ENCODE measurements around the gene ARFIP1. TPM values are rescaled to one million over a fixed set of nuclear protein-coding genes. Genes with fewer than 3 reads are reported as not detected.

Gene ARFIP1
- total and polyA plus RNA-seq, 2 of the 8 experiments (the other 6 are each of a cell fraction or from before 2014, with no cell fraction given), result 13.5 to 38.0 TPM

DNA sequence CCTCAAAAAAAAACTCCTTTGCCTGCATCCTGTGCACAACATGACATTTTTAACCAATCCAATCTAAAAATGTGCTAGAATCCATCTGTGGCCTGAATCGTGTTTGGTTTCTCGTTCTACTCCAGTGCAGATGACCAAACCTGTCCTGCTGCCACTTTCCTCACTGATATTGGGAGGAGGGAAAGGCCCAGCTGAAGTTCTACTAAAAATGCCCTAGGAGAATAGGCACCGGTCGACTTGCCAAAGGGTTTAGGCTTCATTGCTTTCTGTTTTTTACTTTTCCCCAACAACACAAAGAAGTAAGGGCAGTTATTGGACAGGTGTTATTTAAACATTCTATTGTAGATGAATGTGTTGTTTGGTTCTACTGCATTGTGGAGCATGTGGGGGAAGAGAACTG, 148.5 kb downstream of the ARFIP1 start:
- Histone ChIP-seq H3K23ac (ENCODE audit: insufficient read length) (no peak overlapping the region), H2BK12ac (ENCODE audit: low read depth, low read length) (peak overlapping the region; percentile 98), H3K4me1 (replicated peaks in 1 of 4; ENCODE audit: control insufficient read depth in 3 of 4, insufficient read depth in 4 of 4, low read length in 3 of 4) (peaks cover 5 to 19% (median 14%) of the 10 kb centered on the region in 4 experiments), H4K8ac (ENCODE audit: extremely low read depth, insufficient read depth, low read length) (no peak overlapping the region), H2AFZ (ENCODE audit: low read length) (no peak overlapping the region), H2BK20ac (ENCODE audit: low read length) (no peak overlapping the region; the same call in 1 of the 2 replicates), H3K27me3 (replicated peaks in 1 of 4; ENCODE audit: control insufficient read depth in 3 of 4, extremely low read depth in 1 of 4, insufficient read depth in 3 of 4, low read length in 3 of 4) (0 out of 7 replicates have a peak, but pooled peaks cover 0 to 2% (median 0%) of the 10 kb centered on the region in 4 experiments), H3K27ac (ENCODE audit: low read depth, low read length) (no peak overlapping the region), H3K18ac (ENCODE audit: extremely low read depth, low read length) (no peak overlapping the region), H3K4me3 (ENCODE audit: extremely low read depth in 1 of 4, insufficient read depth in 2 of 4, low read depth in 3 of 4, low read length in 4 of 4) (no peak overlapping the region), H3K9ac (replicated peaks in 1 of 4; ENCODE audit: extremely low read depth in 1 of 4, low read depth in 3 of 4, low read length in 3 of 4) (no peak overlapping the region), H2BK120ac (replicated peaks; ENCODE audit: low read depth, low read length) (no peak overlapping the region), H3K9me3 (ENCODE audit: insufficient read depth in 2 of 2, low read depth in 1 of 2, low read length in 1 of 2) (no peaks in the 10 kb centered on the region), H3K79me2 (ENCODE audit: control insufficient read depth in 1 of 2, insufficient read depth in 2 of 2, low read length in 2 of 2) (no peaks in the 10 kb centered on the region), H4K20me1 (replicated peaks in 1 of 2; ENCODE audit: control insufficient read depth in 1 of 2, insufficient read depth in 2 of 2, low read length in 2 of 2) (no peaks in the 10 kb centered on the region), H3K4ac (replicated peaks; ENCODE audit: insufficient read length, low read depth, low read length) (no peak overlapping the region), H3K4me2 (ENCODE audit: insufficient read depth in 1 of 2, low read depth in 2 of 2, low read length in 2 of 2) (no peak overlapping the region), H3K14ac (ENCODE audit: insufficient read length) (no peak overlapping the region), H4K5ac (ENCODE audit: insufficient read length, low read depth, low read length) (no peak overlapping the region), H3K79me1 (ENCODE audit: low read depth, low read length) (no peaks in the 10 kb centered on the region), H2BK5ac (ENCODE audit: low read depth, low read length) (peak overlapping the region; percentile 40; the same call in 1 of the 2 replicates), H3K56ac (replicated peaks; ENCODE audit: insufficient read length, low read depth, low read length) (no peak overlapping the region), H4K91ac (replicated peaks; ENCODE audit: insufficient read length, low read length) (no peak overlapping the region), H3K23me2 (ENCODE audit: low read depth, low read length) (no peaks in the 10 kb centered on the region; the same call in 1 of the 2 replicates), H2AK5ac (ENCODE audit: low read depth, low read length) (peak overlapping the region; percentile 70; the same call in 1 of the 2 replicates), H3K36me3 (ENCODE audit: control insufficient read depth in 2 of 4, insufficient read depth in 4 of 4, low read length in 3 of 4) (no peaks in the 10 kb centered on the region), H2BK15ac (ENCODE audit: low read length) (no peak overlapping the region)
- 98% methylated on average over 4 of the region's 4 CpGs; no CpG with 5 or more reads in 1 of the 2 experiments for WGBS, 2 experiments (ENCODE audit: extremely low coverage in 1 of 2, insufficient coverage in 1 of 2, insufficient read length in 1 of 2, insufficient replicate concordance in 2 of 2, low coverage in 1 of 2, low lambda C conversion rate in 2 of 2, missing lambda C conversion rate in 1 of 2)
- no peak for DNase-seq (ENCODE audit: low read depth in 1 of 2, low spot score in 2 of 2)
- FAIRE-seq, result no peak
- POLR2A ChIA-PET (ENCODE audit: partially characterized antibody), result no interaction called here
- CTCF ChIA-PET (ENCODE audit: partially characterized antibody), result interaction anchor here (1.7 kb wide), 1 partner anchor 42 kb away, joined by 5 read pairs; no protein-coding TSS in a partner anchor
- TF ChIP-seq CHD2 (IDR thresholded peaks at IDR 0.05; ENCODE audit: low read length) (no peak), YY1 (IDR thresholded peaks at IDR 0.05; ENCODE audit: low read depth, low read length) (no peak), JUN (IDR thresholded peaks at IDR 0.05; ENCODE audit: low read depth, low read length) (no peak), CHD1 (IDR thresholded peaks at IDR 0.05; ENCODE audit: low read depth, low read length) (no peak), RXRA (IDR thresholded peaks at IDR 0.05; ENCODE audit: insufficient read depth, low read depth, low read length) (no peak), SP4 (IDR thresholded peaks at IDR 0.05; ENCODE audit: low read length) (no peak), RAD21 (IDR thresholded peaks at IDR 0.05 in 1 of 2, conservative IDR thresholded peaks at IDR 0.05 in 1 of 2; ENCODE audit: low read depth in 2 of 2, low read length in 2 of 2) (no peak), TAF1 (IDR thresholded peaks at IDR 0.05; ENCODE audit: low read depth, low read length) (no peak), KDM5A (IDR thresholded peaks at IDR 0.05; ENCODE audit: low read length) (no peak), RBBP5 (IDR thresholded peaks at IDR 0.05; ENCODE audit: borderline replicate concordance, low read depth, low read length) (no peak), BCL11A (IDR thresholded peaks at IDR 0.05; ENCODE audit: low read depth in 2 of 2, low read length in 2 of 2) (no peak)
- TF ChIP-seq, protein P1, sequence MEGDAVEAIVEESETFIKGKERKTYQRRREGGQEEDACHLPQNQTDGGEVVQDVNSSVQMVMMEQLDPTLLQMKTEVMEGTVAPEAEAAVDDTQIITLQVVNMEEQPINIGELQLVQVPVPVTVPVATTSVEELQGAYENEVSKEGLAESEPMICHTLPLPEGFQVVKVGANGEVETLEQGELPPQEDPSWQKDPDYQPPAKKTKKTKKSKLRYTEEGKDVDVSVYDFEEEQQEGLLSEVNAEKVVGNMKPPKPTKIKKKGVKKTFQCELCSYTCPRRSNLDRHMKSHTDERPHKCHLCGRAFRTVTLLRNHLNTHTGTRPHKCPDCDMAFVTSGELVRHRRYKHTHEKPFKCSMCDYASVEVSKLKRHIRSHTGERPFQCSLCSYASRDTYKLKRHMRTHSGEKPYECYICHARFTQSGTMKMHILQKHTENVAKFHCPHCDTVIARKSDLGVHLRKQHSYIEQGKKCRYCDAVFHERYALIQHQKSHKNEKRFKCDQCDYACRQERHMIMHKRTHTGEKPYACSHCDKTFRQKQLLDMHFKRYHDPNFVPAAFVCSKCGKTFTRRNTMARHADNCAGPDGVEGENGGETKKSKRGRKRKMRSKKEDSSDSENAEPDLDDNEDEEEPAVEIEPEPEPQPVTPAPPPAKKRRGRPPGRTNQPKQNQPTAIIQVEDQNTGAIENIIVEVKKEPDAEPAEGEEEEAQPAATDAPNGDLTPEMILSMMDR (IDR thresholded peaks at IDR 0.05; ENCODE audit: control extremely low read depth in 1 of 3, insufficient read depth in 1 of 3, low read depth in 1 of 3, low read length in 3 of 3), result no peak
